Measurements from ENCODE around the gene LRCH1. TPM values are rescaled to one million over a fixed set of nuclear protein-coding genes. Genes with fewer than 3 reads are reported as not detected.

Gene LRCH1
- total RNA-seq, 4 donors from 2014 or later, result 34.3 to 43.9 (median 40.3) TPM

DNA sequence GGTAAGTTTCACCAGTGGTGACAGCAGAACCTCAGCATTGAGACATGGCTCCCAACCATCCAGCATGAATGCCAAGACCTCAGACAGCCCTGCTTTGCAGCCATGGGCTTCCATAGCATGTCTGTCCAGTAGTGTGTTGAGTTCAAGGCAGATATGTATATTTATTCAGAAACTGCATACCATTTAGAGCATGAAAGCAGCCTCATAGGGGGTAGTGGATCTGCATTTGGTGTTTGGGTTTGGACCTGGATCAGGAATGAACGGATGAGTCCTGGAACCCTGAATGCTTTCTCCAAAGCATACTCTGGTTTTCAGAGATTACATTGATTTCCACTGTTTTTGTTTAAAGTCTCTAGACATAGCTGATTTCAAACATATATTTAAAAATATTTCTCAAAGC lies 129.7 kb downstream of the LRCH1 start:
- H3K4me3 ChIP-seq (ENCODE audit: low read depth, poor library complexity, severe bottlenecking), result no peak overlapping the region
- DNase-seq (ENCODE audit: low spot score in 2 of 2), result no peak
- intact Hi-C loops (cut with DNase I; ENCODE audit: low total_unique reads), result no loop called here
- 93 to 95% methylated on average over 1 of the region's 1 CpG for WGBS, 2 donors
- no peak for TF ChIP-seq POLR2A (IDR thresholded peaks at IDR 0.05)
- TF ChIP-seq, protein P1, sequence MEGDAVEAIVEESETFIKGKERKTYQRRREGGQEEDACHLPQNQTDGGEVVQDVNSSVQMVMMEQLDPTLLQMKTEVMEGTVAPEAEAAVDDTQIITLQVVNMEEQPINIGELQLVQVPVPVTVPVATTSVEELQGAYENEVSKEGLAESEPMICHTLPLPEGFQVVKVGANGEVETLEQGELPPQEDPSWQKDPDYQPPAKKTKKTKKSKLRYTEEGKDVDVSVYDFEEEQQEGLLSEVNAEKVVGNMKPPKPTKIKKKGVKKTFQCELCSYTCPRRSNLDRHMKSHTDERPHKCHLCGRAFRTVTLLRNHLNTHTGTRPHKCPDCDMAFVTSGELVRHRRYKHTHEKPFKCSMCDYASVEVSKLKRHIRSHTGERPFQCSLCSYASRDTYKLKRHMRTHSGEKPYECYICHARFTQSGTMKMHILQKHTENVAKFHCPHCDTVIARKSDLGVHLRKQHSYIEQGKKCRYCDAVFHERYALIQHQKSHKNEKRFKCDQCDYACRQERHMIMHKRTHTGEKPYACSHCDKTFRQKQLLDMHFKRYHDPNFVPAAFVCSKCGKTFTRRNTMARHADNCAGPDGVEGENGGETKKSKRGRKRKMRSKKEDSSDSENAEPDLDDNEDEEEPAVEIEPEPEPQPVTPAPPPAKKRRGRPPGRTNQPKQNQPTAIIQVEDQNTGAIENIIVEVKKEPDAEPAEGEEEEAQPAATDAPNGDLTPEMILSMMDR (IDR thresholded peaks at IDR 0.05), result no peak

DNA sequence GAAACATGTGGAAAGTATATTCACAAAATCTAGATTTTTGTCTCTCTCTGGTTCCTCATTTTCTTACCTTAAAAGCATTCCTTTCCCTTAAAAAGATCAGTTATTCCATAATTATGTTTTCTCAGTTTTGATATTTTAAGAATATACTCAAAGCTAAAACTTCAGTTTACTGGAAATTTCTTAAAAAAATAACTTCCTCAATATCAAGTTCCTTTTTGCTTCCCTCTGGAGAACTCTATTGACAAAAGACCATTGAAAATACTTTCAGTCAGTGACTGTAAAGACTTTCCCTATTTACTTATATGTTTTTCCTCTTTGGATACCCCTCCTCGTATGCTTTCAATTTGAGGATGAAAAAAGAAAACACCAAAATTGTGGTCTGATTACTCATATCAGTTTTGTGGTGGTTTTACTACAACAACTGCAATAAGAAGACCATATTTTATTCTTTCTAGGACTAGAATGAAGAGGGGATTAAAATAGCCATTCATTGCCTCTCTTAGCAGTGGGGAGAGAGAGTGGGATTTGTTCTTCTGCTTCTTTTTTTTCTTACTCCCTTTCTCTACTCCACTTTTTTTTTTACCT lies 130.8 kb downstream of the LRCH1 start:
- WGBS, 2 donors, result 75 to 83% methylated on average over 1 of the region's 1 CpG
- TF ChIP-seq, protein P1 (IDR thresholded peaks at IDR 0.05), result no peak
- TF ChIP-seq POLR2A (IDR thresholded peaks at IDR 0.05), result no peak

DNA sequence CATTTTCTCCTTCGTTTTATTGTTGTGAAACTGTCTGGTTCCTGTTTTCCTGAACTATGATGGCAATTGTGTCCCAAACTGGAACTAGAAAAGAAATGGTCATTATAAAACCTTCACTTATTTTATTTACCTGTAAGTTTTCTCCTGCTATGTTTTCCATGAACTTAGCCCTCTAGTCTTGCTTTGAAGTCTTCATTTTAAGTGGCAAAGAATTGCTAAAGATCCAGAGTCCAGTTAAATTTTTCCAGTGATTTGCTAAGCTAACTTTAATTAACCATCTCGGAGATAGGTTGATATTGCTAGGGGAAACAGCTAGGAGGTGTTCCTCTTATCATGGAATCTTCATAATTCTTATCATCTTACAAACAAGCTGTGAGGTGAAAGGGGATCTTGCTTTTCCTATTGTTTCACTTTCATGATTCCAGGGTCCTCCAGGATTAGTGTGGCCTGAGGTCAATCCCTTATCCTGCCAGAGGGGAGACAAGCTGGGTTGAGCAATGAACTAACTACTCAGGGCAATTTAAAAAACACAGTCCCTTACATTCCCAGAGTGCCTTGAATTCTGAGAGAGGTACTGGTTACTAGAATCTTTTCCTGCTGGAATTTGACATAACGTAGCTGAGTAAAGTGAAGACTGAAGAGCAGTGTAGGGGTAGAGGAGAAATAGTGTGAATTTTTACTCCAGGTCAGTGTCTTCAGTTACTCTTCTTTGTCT lies 131.5 kb downstream of the LRCH1 start:
- no peak for DNase-seq (ENCODE audit: low spot score in 2 of 2)
- intact Hi-C loops (cut with DNase I; ENCODE audit: low total_unique reads), result no loop called here
- TF ChIP-seq POLR2A (IDR thresholded peaks at IDR 0.05), result no peak
- TF ChIP-seq, protein P1 (IDR thresholded peaks at IDR 0.05), result no peak
- WGBS, 2 donors, result 81 to 85% methylated on average over 3 of the region's 3 CpGs
- H3K4me3 ChIP-seq (ENCODE audit: low read depth, poor library complexity, severe bottlenecking), result no peak overlapping the region

More for the DNA sequence above, 130.8 kb downstream of the LRCH1 start:
- no peak for DNase-seq (ENCODE audit: low spot score in 2 of 2)
- H3K4me3 ChIP-seq (ENCODE audit: low read depth, poor library complexity, severe bottlenecking), result no peak overlapping the region
- intact Hi-C loops (cut with DNase I; ENCODE audit: low total_unique reads), result no loop called here

DNA sequence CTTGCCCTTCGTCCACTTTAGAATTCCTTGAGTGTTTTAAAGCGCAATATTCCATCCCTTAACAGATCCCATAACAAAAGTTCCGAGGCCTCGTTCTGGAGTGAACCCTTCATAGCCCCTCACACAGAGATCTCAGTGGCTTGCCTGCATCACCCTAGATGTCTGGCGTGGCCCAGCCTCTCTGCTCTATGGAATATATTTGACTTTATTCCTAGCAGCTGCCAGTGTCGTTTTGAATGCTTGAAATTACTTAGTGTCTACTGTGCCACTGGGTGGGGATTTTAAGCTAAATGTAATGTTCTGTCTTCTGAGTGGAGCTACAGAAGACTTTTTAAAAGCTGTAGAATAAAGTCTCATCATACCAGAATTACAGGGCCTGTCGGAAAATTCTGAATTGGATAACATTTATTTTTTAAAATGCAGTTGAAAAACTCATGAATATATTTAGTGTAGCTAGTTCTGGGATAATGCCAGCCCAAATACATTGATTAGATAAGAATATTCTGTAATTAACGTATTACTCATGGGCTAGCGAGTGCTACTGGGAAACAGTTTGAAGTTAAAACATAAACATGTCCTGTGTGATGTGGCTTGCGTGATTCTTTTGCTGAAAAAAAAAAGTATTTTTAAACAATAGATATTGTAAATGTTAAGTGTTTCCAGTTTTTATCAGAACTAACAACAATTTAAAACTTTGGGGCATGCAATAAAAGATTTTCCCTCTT lies 132.2 kb downstream of the LRCH1 start:
- no peak for DNase-seq (ENCODE audit: low spot score in 2 of 2)
- TF ChIP-seq, protein P1 (IDR thresholded peaks at IDR 0.05), result no peak
- no peak for TF ChIP-seq POLR2A (IDR thresholded peaks at IDR 0.05)
- 74 to 80% methylated on average over 10 of the region's 10 CpGs for WGBS, 2 donors
- intact Hi-C loops (cut with DNase I; ENCODE audit: low total_unique reads), result no loop called here
- no peak overlapping the region for H3K4me3 ChIP-seq (ENCODE audit: low read depth, poor library complexity, severe bottlenecking)

DNA sequence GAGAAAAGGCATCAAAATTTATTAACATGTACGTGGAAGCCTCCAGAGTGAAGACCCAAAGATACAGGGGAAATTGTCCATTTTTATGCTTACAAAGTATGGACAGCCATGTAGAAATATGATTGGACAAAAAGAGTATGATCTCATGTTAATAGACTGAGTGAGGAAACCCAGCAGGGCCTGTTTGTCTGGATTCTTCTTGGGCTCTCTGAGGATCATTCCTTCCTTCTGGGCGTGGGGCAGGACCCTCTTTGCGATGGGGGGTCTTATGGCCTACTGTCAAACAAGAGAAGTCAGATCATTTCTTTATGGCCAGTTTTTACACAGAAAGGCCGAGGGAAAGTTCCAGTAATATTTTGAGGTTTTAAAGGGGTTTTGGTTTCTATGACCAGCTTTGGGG lies 133.2 kb downstream of the LRCH1 start:
- DNase-seq (ENCODE audit: low spot score in 2 of 2), result no peak
- intact Hi-C loops (cut with DNase I; ENCODE audit: low total_unique reads), result no loop called here
- H3K4me3 ChIP-seq (ENCODE audit: low read depth, poor library complexity, severe bottlenecking), result no peak overlapping the region
- WGBS, 2 donors, result 69 to 87% methylated on average over 4 of the region's 4 CpGs
- TF ChIP-seq, protein P1 (IDR thresholded peaks at IDR 0.05), result no peak
- no peak for TF ChIP-seq POLR2A (IDR thresholded peaks at IDR 0.05)

All from lower leg skin (tissue), 4 donors.